RWPE1 (cell line): Measurements from ENCODE around the gene SRF.

ENCODE experiments used
- CTCF ChIA-PET: fragments of 350-600 bp; sonication (Branson Sonifier 250); formaldehyde crosslinking; extraction: SDS; loops from one replicate; lab custom pipeline; 2021; lab: Yijun Ruan, JAX
- POLR2A ChIA-PET: fragments of 400-600 bp; formaldehyde crosslinking; extraction: SDS; loops from one replicate; lab custom pipeline; 2020; ENCODE audit warnings: antibody characterized with exemption; ENCODE audit not compliant: low non-redundant PET; lab: Yijun Ruan, JAX
- DNase-seq: peaks from one replicate; pipeline ENCODE4 v3.0.0; 2012; ENCODE audit warnings: low spot score
- H3K27ac ChIP-seq: fragments of 450-650 bp; 2 replicates; pipeline ENCODE4 v1.5.1; 2017
- CTCF ChIP-seq: fragments of 450-650 bp; conservative IDR thresholded peaks from 2 replicates; pipeline ENCODE4 v1.5.1; 2017; ENCODE audit warnings: low read depth, mild to moderate bottlenecking

The SRF gene

GRCh38 chr6:43174263-43175112 lies 3.4 kb downstream of the SRF start:
- peak; percentile 99 for DNase-seq
- ChIA-PET POLR2A (no interaction called here), CTCF (interaction anchor here (1.0 kb wide), 1 partner anchor 31 kb away, joined by 3 read pairs; no protein-coding TSS in a partner anchor)
- TF ChIP-seq CTCF = no peak
- H3K27ac ChIP-seq = peak overlapping the region; percentile 97

- ChIA-PET POLR2A (interaction anchor here (0.6 kb wide), 1 partner anchor 12 kb away, joined by 3 read pairs; no protein-coding TSS in a partner anchor), CTCF (interaction anchor here (0.6 to 1.0 kb wide), 2 partner anchors 32 to 183 kb away, joined by 3 to 4 read pairs; no protein-coding TSS in a partner anchor)
- H3K27ac ChIP-seq = peak overlapping the region; percentile 28
- no peak for DNase-seq
- TF ChIP-seq CTCF = no peak
These were observed 4.8 kb downstream of the SRF start for GRCh38 chr6:43175676-43176422.

- TF ChIP-seq CTCF = no peak
- H3K27ac ChIP-seq = peak overlapping the region; percentile 28
- CTCF ChIA-PET = interaction anchor here (0.6 kb wide), 1 partner anchor 183 kb away, joined by 4 read pairs; no protein-coding TSS in a partner anchor
- no peak for DNase-seq
- POLR2A ChIA-PET = interaction anchor here (0.6 kb wide), 1 partner anchor 13 kb away, joined by 3 read pairs; no protein-coding TSS in a partner anchor
These were observed 5.3 kb downstream of the SRF start for GRCh38 chr6:43176423-43176786.

- no peak for TF ChIP-seq CTCF
- peak overlapping the region; percentile 83 for H3K27ac ChIP-seq
- ChIA-PET CTCF (no interaction called here), POLR2A (no interaction called here)
- no peak for DNase-seq
These were observed 7.1 kb downstream of the SRF start for GRCh38 chr6:43178150-43178549.

GRCh38 chr6:43178951-43179830 lies 8.1 kb downstream of the SRF start:
- no peak for TF ChIP-seq CTCF
- no peak for DNase-seq
- peak overlapping the region; percentile 83 for H3K27ac ChIP-seq
- CTCF ChIA-PET = interaction anchor here (0.6 kb wide), 1 partner anchor 50 kb away, joined by 3 read pairs; no protein-coding TSS in a partner anchor
- POLR2A ChIA-PET = no interaction called here

- no peak for DNase-seq
- POLR2A ChIA-PET = no interaction called here
- CTCF ChIA-PET = interaction anchor here (0.6 kb wide), 1 partner anchor 51 kb away, joined by 3 read pairs; no protein-coding TSS in a partner anchor
- TF ChIP-seq CTCF = no peak
- H3K27ac ChIP-seq = peak overlapping the region; percentile 83
These were observed 9.0 kb downstream of the SRF start for GRCh38 chr6:43180058-43180457.
